ENCODE measurements around the gene PGAP1. TPM values are rescaled to one million over a fixed set of nuclear protein-coding genes. Genes with fewer than 3 reads are reported as not detected.

Gene PGAP1
- total RNA-seq, 4 donors from 2014 or later, result 15.8 to 26.6 (median 18.8) TPM

- intact Hi-C loops (cut with DNase I; ENCODE audit: low total_unique reads), result no loop called here
- TF ChIP-seq POLR2AphosphoS5 (IDR thresholded peaks at IDR 0.05), result no peak
- no peak for TF ChIP-seq POLR2A (IDR thresholded peaks at IDR 0.05)
- TF ChIP-seq EP300 (IDR thresholded peaks at IDR 0.05; ENCODE audit: low read depth), result no peak
- TF ChIP-seq CTCF (IDR thresholded peaks at IDR 0.05), result no peak
- DNase-seq, result no peak
- in situ Hi-C loops (cut with MboI; ENCODE audit: low pct_ligation_motif_present in 1 of 4, low pct_unique_long_range_greater_than_20kb in 1 of 4, low sequenced_read_pairs in 3 of 4), result no loop called here
- H3K27me3 ChIP-seq, result no peaks in the 10 kb centered on the region
- WGBS, 2 donors (ENCODE audit: low coverage in 1 of 2), result 0 to 47% methylated on average over 1 to 2 of the region's 2 CpGs
- H3K27ac ChIP-seq, result no peak overlapping the region
- H3K36me3 ChIP-seq, result no peaks in the 10 kb centered on the region
- H3K9me3 ChIP-seq, result no peaks in the 10 kb centered on the region
- H3K4me3 ChIP-seq, result no peak overlapping the region
- H3K4me1 ChIP-seq, result no peaks in the 10 kb centered on the region
These were observed 25.5 kb upstream of the PGAP1 start for GRCh38 chr2:196951973-196952372.

- no peaks in the 10 kb centered on the region for H3K36me3 ChIP-seq
- H3K4me1 ChIP-seq, result no peaks in the 10 kb centered on the region
- intact Hi-C loops (cut with DNase I; ENCODE audit: low total_unique reads) (no loop called here), in situ Hi-C loops (cut with MboI; ENCODE audit: low pct_ligation_motif_present in 1 of 4, low pct_unique_long_range_greater_than_20kb in 1 of 4, low sequenced_read_pairs in 3 of 4) (no loop called here)
- no peak overlapping the region for H3K27ac ChIP-seq
- H3K4me3 ChIP-seq, result no peak overlapping the region
- no peaks in the 10 kb centered on the region for H3K27me3 ChIP-seq
- WGBS, 2 donors (ENCODE audit: low coverage in 1 of 2), result 68 to 74% methylated on average over 5 of the region's 5 CpGs
- no peaks in the 10 kb centered on the region for H3K9me3 ChIP-seq
- DNase-seq, result no peak
- no peak for TF ChIP-seq POLR2AphosphoS5 (IDR thresholded peaks at IDR 0.05)
- no peak for TF ChIP-seq POLR2A (IDR thresholded peaks at IDR 0.05)
- TF ChIP-seq CTCF (IDR thresholded peaks at IDR 0.05), result no peak
- TF ChIP-seq EP300 (IDR thresholded peaks at IDR 0.05; ENCODE audit: low read depth), result no peak
These were observed 22.6 kb upstream of the PGAP1 start for GRCh38 chr2:196949116-196949515.

GRCh38 chr2:196944570-196944969, 18.1 kb upstream of the PGAP1 start:
- intact Hi-C loops (cut with DNase I; ENCODE audit: low total_unique reads) (no loop called here), in situ Hi-C loops (cut with MboI; ENCODE audit: low pct_ligation_motif_present in 1 of 4, low pct_unique_long_range_greater_than_20kb in 1 of 4, low sequenced_read_pairs in 3 of 4) (no loop called here)
- no peaks in the 10 kb centered on the region for H3K4me1 ChIP-seq
- no peak for DNase-seq
- H3K27me3 ChIP-seq, result no peaks in the 10 kb centered on the region
- H3K9me3 ChIP-seq, result no peaks in the 10 kb centered on the region
- H3K27ac ChIP-seq, result no peak overlapping the region
- no peaks in the 10 kb centered on the region for H3K36me3 ChIP-seq
- H3K4me3 ChIP-seq, result no peak overlapping the region
- TF ChIP-seq POLR2AphosphoS5 (IDR thresholded peaks at IDR 0.05), result no peak
- TF ChIP-seq EP300 (IDR thresholded peaks at IDR 0.05; ENCODE audit: low read depth), result no peak
- TF ChIP-seq POLR2A (IDR thresholded peaks at IDR 0.05), result no peak
- TF ChIP-seq CTCF (IDR thresholded peaks at IDR 0.05), result no peak
- 67 to 81% methylated on average over 2 to 4 of the region's 4 CpGs for WGBS, 2 donors (ENCODE audit: low coverage in 1 of 2)

- Histone ChIP-seq H3K4me1 (no peaks in the 10 kb centered on the region), H3K27me3 (no peaks in the 10 kb centered on the region), H3K4me3 (no peak overlapping the region), H3K27ac (no peak overlapping the region), H3K9me3 (no peaks in the 10 kb centered on the region), H3K36me3 (no peaks in the 10 kb centered on the region)
- in situ Hi-C loops (cut with MboI; ENCODE audit: low pct_ligation_motif_present in 1 of 4, low pct_unique_long_range_greater_than_20kb in 1 of 4, low sequenced_read_pairs in 3 of 4), result no loop called here
- TF ChIP-seq POLR2AphosphoS5 (IDR thresholded peaks at IDR 0.05), result no peak
- no peak for TF ChIP-seq EP300 (IDR thresholded peaks at IDR 0.05; ENCODE audit: low read depth)
- no peak for TF ChIP-seq CTCF (IDR thresholded peaks at IDR 0.05)
- no peak for TF ChIP-seq POLR2A (IDR thresholded peaks at IDR 0.05)
- DNase-seq, result no peak
- intact Hi-C loops (cut with DNase I; ENCODE audit: low total_unique reads), result no loop called here
- WGBS, 2 donors (ENCODE audit: low coverage in 1 of 2), result 83% methylated on average over 4 of the region's 4 CpGs
These were observed 15.0 kb upstream of the PGAP1 start for GRCh38 chr2:196941398-196942078.
